DMS53 treated with DMSO at 0.1 percent for 48 hours (cell line): ENCODE results near the gene SPINDOC.
"Not testable (repeated sequence)": the region's sequence is repeated elsewhere in the genome, so short reads cannot be mapped to it uniquely, and the experiment has no call there.

Source experiments
- DNase-seq: peaks from one replicate; lab custom pipeline; 2025; ENCODE audit not compliant: unreplicated experiment; lab: John Stamatoyannopoulos, UW

Gene SPINDOC

GRCh38 chr11:63813035-63813562 lies at the start of gene SPINDOC:
Gene SPINDOC, plus strand, starts transcription at chr11:63813456. Its CDS starts 231 bp downstream, at chr11:63813687.
- DNase-seq = peak; percentile 48

GRCh38 chr11:63763496-63764339 lies 49.5 kb upstream of the SPINDOC start:
- DNase-seq = no peak

- DNase-seq = no peak
These were observed 48.9 kb upstream of the SPINDOC start for GRCh38 chr11:63764340-63764678.

- DNase-seq = no peak
These were observed 48.3 kb upstream of the SPINDOC start for GRCh38 chr11:63764679-63765647.

GRCh38 chr11:63765688-63766241 lies 47.5 kb upstream of the SPINDOC start:
- DNase-seq = no peak

GRCh38 chr11:63766531-63767235 lies 46.6 kb upstream of the SPINDOC start:
- DNase-seq = no peak

- no peak for DNase-seq
These were observed 46.0 kb upstream of the SPINDOC start for GRCh38 chr11:63767267-63767564.

GRCh38 chr11:63767565-63768236 lies 45.6 kb upstream of the SPINDOC start:
- DNase-seq = no peak

GRCh38 chr11:63768237-63769041 lies 44.8 kb upstream of the SPINDOC start, which contains the start of gene ZFTA:
Gene ZFTA, minus strand, starts transcription at chr11:63768775. Its CDS starts 153 bp downstream, at chr11:63768622.
- DNase-seq = no peak

GRCh38 chr11:63769042-63769713 lies 44.1 kb upstream of the SPINDOC start:
- no peak for DNase-seq

GRCh38 chr11:63769714-63770455 lies 43.4 kb upstream of the SPINDOC start:
- no peak for DNase-seq

- DNase-seq = no peak
These were observed 42.5 kb upstream of the SPINDOC start for GRCh38 chr11:63770763-63771162.

GRCh38 chr11:63771741-63772318 lies 41.4 kb upstream of the SPINDOC start:
- DNase-seq = not testable (repeated sequence)

GRCh38 chr11:63775191-63775590 lies 38.1 kb upstream of the SPINDOC start:
- no peak for DNase-seq

- no peak for DNase-seq
These were observed 34.2 kb upstream of the SPINDOC start for GRCh38 chr11:63779039-63779438.

GRCh38 chr11:63782749-63783148 lies 30.5 kb upstream of the SPINDOC start:
- DNase-seq = no peak

GRCh38 chr11:63783925-63784592 lies 29.2 kb upstream of the SPINDOC start:
- no peak for DNase-seq
